Mesothelial cell of epicardium (in vitro differentiated cells): ENCODE measurements around the gene MPPE1. TPM values are rescaled to one million over a fixed set of nuclear protein-coding genes. Genes with fewer than 3 reads are reported as not detected.
"Not testable (repeated sequence)": the region's sequence is repeated elsewhere in the genome, so short reads cannot be mapped to it uniquely, and the experiment has no call there.

Experiments used
- DNase-seq, 2 experiments: peaks; one replicate each; pipeline ENCODE4 v3.0.0; 2021; ENCODE audit warnings: low spot score in 2 of 2; ENCODE audit not compliant: unreplicated experiment in 2 of 2
- H3K27ac Mint-ChIP-seq: 2 replicates; pipeline ENCODE4 v1.8.0; 2021; ENCODE audit warnings: mixed read lengths
- H3K27me3 Mint-ChIP-seq: 2 replicates; pipeline ENCODE4 v1.8.0; 2021; ENCODE audit warnings: low read depth, mixed read lengths
- H3K36me3 Mint-ChIP-seq: 2 replicates; pipeline ENCODE4 v1.8.0; 2021; ENCODE audit warnings: mixed read lengths
- H3K4me1 Mint-ChIP-seq: 2 replicates; pipeline ENCODE4 v1.8.0; 2021; ENCODE audit warnings: mixed read lengths
- H3K4me3 Mint-ChIP-seq: 2 replicates; pipeline ENCODE4 v1.8.0; 2021; ENCODE audit warnings: mild to moderate bottlenecking, moderate library complexity, mixed read lengths
- H3K9me3 Mint-ChIP-seq: 2 replicates; pipeline ENCODE4 v1.8.0; 2021; ENCODE audit warnings: mixed read lengths
- CTCF ChIP-seq: fragments of 200-600 bp; sonication (generic); IDR thresholded peaks from one replicate; pipeline ENCODE4 v1.5.0; 2021; ENCODE audit warnings: antibody characterized with exemption; ENCODE audit not compliant: unreplicated experiment
- total RNA-seq: library from RNA; stranded (reverse); gene quantifications from 3 replicates; pipeline ENCODE4 v1.2.1, GENCODE V29; 2021

Gene MPPE1
- total RNA-seq, 1 donor from 2014 or later: 35.6 TPM

- Mint-ChIP-seq H3K9me3 (no peaks in the 10 kb centered on the region), H3K4me3 (no peak overlapping the region), H3K4me1 (no peaks in the 10 kb centered on the region), H3K36me3 (peaks cover 33% of the 10 kb centered on the region), H3K27ac (no peak overlapping the region), H3K27me3 (no peaks in the 10 kb centered on the region)
- DNase-seq: no peak
- TF ChIP-seq CTCF: no peak
Observed at GRCh38 chr18:11899063-11899462, 9.1 kb downstream of the MPPE1 start.

- Mint-ChIP-seq H3K4me1 (no peaks in the 10 kb centered on the region), H3K4me3 (no peak overlapping the region), H3K27me3 (no peaks in the 10 kb centered on the region), H3K9me3 (no peaks in the 10 kb centered on the region), H3K27ac (no peak overlapping the region), H3K36me3 (peaks cover 43% of the 10 kb centered on the region)
- TF ChIP-seq CTCF: no peak
- no peak for DNase-seq
Observed at GRCh38 chr18:11897781-11898180, 10.3 kb downstream of the MPPE1 start.

- H3K4me1 Mint-ChIP-seq, H3K27ac Mint-ChIP-seq, DNase-seq, H3K9me3 Mint-ChIP-seq, H3K4me3 Mint-ChIP-seq, H3K27me3 Mint-ChIP-seq: not testable (repeated sequence)
- peaks cover 47% of the 10 kb centered on the region for H3K36me3 Mint-ChIP-seq
Observed at GRCh38 chr18:11892438-11892837, 15.7 kb downstream of the MPPE1 start.

- DNase-seq: no peak
- Mint-ChIP-seq H3K27ac (no peak overlapping the region), H3K4me3 (no peak overlapping the region), H3K9me3 (no peaks in the 10 kb centered on the region), H3K36me3 (peaks cover 42% of the 10 kb centered on the region), H3K27me3 (no peaks in the 10 kb centered on the region), H3K4me1 (peaks cover 14% of the 10 kb centered on the region)
- no peak for TF ChIP-seq CTCF
Observed at GRCh38 chr18:11891737-11892136, 16.4 kb downstream of the MPPE1 start.

GRCh38 chr18:11889284-11889683 is 18.8 kb downstream of the MPPE1 start:
- Mint-ChIP-seq H3K27me3 (no peaks in the 10 kb centered on the region), H3K4me3 (no peak overlapping the region), H3K9me3 (no peaks in the 10 kb centered on the region), H3K27ac (no peak overlapping the region), H3K4me1 (peaks cover 14% of the 10 kb centered on the region), H3K36me3 (peaks cover 39% of the 10 kb centered on the region)
- no peak for DNase-seq
- TF ChIP-seq CTCF: no peak

- Mint-ChIP-seq H3K4me3 (no peak overlapping the region), H3K36me3 (peaks cover 41% of the 10 kb centered on the region), H3K9me3 (no peaks in the 10 kb centered on the region), H3K27me3 (no peaks in the 10 kb centered on the region), H3K27ac (no peak overlapping the region), H3K4me1 (peaks cover 14% of the 10 kb centered on the region)
- TF ChIP-seq CTCF: no peak
- DNase-seq: no peak
Observed at GRCh38 chr18:11888726-11889125, 19.4 kb downstream of the MPPE1 start.
